Hepatocyte (in vitro differentiated cells): ENCODE results near the gene ARL6IP1.
"Not testable (repeated sequence)": the region's sequence is repeated elsewhere in the genome, so short reads cannot be mapped to it uniquely, and the experiment has no call there.

Experiments
- EZH2 ChIP-seq: fragments of 200-600 bp; sonication (generic); IDR thresholded peaks from 2 replicates; pipeline ENCODE4 v1.6.1; 2016; ENCODE audit warnings: antibody characterized with exemption, mild to moderate bottlenecking, borderline replicate concordance
- EZH2phosphoT487 ChIP-seq: fragments of 200-600 bp; sonication (generic); IDR thresholded peaks from one replicate; pipeline ENCODE4 v1.6.1; 2018; ENCODE audit warnings: antibody characterized with exemption, mild to moderate bottlenecking, low read depth, moderate library complexity; ENCODE audit not compliant: unreplicated experiment, severe bottlenecking
- TF ChIP-seq, protein P1 (sequence below): fragments of 200-600 bp; sonication (generic); IDR thresholded peaks from 2 replicates; pipeline ENCODE4 v1.5.1; 2016; ENCODE audit warnings: antibody characterized with exemption, mild to moderate bottlenecking; ENCODE audit not compliant: poor library complexity

DNA sequence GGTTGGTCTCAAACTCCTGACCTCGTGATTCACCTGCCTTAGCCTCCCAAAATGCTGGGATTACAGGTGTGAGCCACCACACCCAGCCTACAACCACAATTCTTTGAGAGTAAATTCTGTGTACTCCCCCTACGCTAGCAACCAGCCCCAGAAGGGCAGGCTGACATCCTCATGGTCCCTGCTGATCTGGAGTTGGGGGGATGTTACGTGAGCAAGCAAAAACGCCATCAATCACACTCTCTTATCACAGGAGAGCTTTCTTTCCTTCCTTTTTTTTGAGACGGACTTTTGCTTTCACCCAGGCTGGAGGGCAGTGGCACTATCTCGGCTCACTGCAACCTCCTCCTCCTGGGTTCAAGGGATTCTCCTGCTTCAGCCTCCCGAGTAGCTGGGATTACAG, 29.2 kb downstream of the ARL6IP1 start:
- TF ChIP-seq EZH2, EZH2phosphoT487: not testable (repeated sequence)
- TF ChIP-seq, protein P1, sequence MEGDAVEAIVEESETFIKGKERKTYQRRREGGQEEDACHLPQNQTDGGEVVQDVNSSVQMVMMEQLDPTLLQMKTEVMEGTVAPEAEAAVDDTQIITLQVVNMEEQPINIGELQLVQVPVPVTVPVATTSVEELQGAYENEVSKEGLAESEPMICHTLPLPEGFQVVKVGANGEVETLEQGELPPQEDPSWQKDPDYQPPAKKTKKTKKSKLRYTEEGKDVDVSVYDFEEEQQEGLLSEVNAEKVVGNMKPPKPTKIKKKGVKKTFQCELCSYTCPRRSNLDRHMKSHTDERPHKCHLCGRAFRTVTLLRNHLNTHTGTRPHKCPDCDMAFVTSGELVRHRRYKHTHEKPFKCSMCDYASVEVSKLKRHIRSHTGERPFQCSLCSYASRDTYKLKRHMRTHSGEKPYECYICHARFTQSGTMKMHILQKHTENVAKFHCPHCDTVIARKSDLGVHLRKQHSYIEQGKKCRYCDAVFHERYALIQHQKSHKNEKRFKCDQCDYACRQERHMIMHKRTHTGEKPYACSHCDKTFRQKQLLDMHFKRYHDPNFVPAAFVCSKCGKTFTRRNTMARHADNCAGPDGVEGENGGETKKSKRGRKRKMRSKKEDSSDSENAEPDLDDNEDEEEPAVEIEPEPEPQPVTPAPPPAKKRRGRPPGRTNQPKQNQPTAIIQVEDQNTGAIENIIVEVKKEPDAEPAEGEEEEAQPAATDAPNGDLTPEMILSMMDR = not testable (repeated sequence)
